NT2/D1 (cell line): ENCODE data around the gene ETV3.
"Not testable (repeated sequence)": the region's sequence is repeated elsewhere in the genome, so short reads cannot be mapped to it uniquely, and the experiment has no call there.

Source experiments
- DNase-seq: peaks from one replicate; pipeline ENCODE4 v3.0.0-alpha.2; 2011; ENCODE audit warnings: low read depth, low spot score
- H3K27me3 ChIP-seq: 2 replicates; pipeline ENCODE4 v1.6.0; 2011; ENCODE audit warnings: mild to moderate bottlenecking; ENCODE audit not compliant: insufficient read length, insufficient read depth
- H3K36me3 ChIP-seq: 2 replicates; pipeline ENCODE4 v1.6.1; 2011; ENCODE audit warnings: mild to moderate bottlenecking, low read length, mixed read lengths; ENCODE audit not compliant: insufficient read depth, insufficient read length
- H3K4me1 ChIP-seq: 2 replicates; pipeline ENCODE4 v1.5.1; 2011; ENCODE audit not compliant: insufficient read depth, insufficient read length
- H3K4me3 ChIP-seq: 2 replicates; pipeline ENCODE4 v1.5.1; 2011; ENCODE audit warnings: low read depth; ENCODE audit not compliant: insufficient read length
- H3K9ac ChIP-seq: 2 replicates; pipeline ENCODE4 v1.6.0; 2011; ENCODE audit warnings: low read depth; ENCODE audit not compliant: insufficient read length
- H3K9me3 ChIP-seq: 2 replicates; pipeline ENCODE4 v1.5.1; 2011; ENCODE audit warnings: mild to moderate bottlenecking, low read length; ENCODE audit not compliant: insufficient read depth
- SUZ12 ChIP-seq: IDR thresholded peaks from 2 replicates; pipeline ENCODE4 v1.6.1; 2011; ENCODE audit not compliant: insufficient read length, insufficient read depth; ENCODE audit errors: extremely low read depth
- YY1 ChIP-seq: IDR thresholded peaks from 2 replicates; pipeline ENCODE4 v1.6.1; 2011; ENCODE audit not compliant: insufficient read length, insufficient read depth
- ZNF274 ChIP-seq: IDR thresholded peaks from 2 replicates; pipeline ENCODE4 v1.6.1; 2011; ENCODE audit warnings: mild to moderate bottlenecking, low read depth, low read length

Gene ETV3

DNA sequence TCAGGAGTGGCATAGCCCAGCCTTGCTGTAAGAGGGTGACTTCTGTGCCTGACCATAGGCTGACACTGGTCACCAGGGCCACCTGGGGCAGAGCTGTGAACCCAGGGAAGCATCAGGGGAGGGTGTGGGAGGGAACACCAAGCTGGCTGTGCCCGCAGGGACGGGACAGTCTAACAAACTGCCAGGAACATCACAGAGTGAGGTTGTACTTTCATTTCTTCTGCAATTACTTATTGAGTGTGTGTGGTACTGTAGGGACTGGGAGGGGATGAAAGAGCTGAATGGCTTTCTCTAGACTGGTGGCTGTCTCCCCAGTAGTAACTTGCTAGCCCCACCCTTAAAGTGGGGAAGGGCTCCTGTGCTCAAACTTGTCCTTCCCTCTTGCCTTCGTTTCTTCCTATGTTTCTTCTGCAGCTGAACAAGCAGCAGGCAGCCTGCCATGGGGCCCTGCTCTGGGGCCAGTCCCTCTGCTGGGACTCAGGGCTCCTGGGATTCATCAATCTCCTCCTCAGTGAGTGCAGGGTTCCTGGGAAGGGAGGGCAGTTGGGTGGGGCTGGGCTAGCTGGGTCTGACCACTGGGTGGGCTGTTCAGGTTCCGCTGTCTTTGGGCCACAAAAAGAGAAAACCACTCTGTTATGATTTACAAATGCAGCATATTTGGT, 39.7 kb upstream of the ETV3 start:
- Histone ChIP-seq H3K9ac (no peak overlapping the region), H3K36me3 (no peaks in the 10 kb centered on the region), H3K27me3 (no peaks in the 10 kb centered on the region), H3K4me3 (no peak overlapping the region), H3K4me1 (peaks cover 15% of the 10 kb centered on the region), H3K9me3 (no peaks in the 10 kb centered on the region; the same call in 1 of the 2 replicates)
- TF ChIP-seq SUZ12 (no peak), YY1 (no peak), ZNF274 (no peak)
- DNase-seq = no peak

DNA sequence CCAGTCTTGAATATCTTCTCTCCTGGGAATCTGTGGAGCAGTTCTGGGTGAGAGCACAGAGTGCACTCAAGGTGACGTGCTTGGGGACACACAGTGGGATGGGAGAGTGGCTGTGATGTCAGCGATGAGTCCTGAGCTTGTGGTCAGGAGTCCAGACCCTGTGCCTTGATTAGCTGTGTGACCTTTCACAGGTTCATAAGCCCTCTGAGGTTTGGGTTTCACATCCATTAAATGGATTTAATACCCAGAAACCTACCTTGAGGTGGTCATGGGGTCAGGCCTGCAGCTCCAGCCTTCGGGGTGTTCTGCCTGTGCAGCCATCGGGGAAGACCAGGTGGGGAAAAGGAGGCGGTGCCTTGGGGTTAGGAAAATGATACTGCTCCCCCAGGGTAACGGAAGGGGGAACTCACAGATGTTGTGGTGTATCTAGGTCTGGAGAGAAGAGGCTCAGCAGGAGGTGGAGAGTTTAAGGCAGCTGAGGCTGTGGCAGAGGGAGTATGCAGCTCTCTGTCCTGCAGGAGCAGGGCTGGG, 38.5 kb upstream of the ETV3 start:
- no peaks in the 10 kb centered on the region for H3K36me3 ChIP-seq
- H3K9me3 ChIP-seq = no peaks in the 10 kb centered on the region; the same call in 1 of the 2 replicates
- no peak for DNase-seq
- peaks cover 13% of the 10 kb centered on the region for H3K4me1 ChIP-seq
- no peaks in the 10 kb centered on the region for H3K27me3 ChIP-seq
- TF ChIP-seq ZNF274 = no peak
- no peak for TF ChIP-seq YY1
- no peak for TF ChIP-seq SUZ12
- H3K4me3 ChIP-seq = no peak overlapping the region
- no peak overlapping the region for H3K9ac ChIP-seq

DNA sequence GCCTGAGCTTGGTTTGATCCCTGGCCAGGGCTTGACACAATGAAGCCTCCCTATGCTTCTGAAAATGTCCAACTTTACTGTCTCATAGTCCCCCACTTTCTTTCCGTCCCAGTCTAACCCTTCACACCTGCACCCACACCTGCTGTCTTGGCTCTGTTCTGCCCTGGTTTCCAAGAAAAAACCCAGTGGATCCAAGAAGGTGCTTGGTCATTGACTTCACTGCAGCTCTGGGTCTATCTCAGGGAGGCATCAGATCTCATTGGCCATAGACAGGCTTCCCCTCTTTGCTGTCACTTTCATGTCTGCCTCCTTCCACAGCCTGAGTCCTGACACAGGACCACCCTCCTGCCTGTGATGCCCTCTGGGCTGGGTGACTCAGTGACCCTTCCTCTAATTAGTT, 37.8 kb upstream of the ETV3 start:
- no peak overlapping the region for H3K9ac ChIP-seq
- H3K36me3 ChIP-seq = no peaks in the 10 kb centered on the region
- no peaks in the 10 kb centered on the region; the same call in 1 of the 2 replicates for H3K9me3 ChIP-seq
- peaks cover 7% of the 10 kb centered on the region for H3K4me1 ChIP-seq
- no peak for DNase-seq
- H3K27me3 ChIP-seq = no peaks in the 10 kb centered on the region
- TF ChIP-seq YY1 = no peak
- no peak for TF ChIP-seq SUZ12
- TF ChIP-seq ZNF274 = no peak
- H3K4me3 ChIP-seq = no peak overlapping the region

DNA sequence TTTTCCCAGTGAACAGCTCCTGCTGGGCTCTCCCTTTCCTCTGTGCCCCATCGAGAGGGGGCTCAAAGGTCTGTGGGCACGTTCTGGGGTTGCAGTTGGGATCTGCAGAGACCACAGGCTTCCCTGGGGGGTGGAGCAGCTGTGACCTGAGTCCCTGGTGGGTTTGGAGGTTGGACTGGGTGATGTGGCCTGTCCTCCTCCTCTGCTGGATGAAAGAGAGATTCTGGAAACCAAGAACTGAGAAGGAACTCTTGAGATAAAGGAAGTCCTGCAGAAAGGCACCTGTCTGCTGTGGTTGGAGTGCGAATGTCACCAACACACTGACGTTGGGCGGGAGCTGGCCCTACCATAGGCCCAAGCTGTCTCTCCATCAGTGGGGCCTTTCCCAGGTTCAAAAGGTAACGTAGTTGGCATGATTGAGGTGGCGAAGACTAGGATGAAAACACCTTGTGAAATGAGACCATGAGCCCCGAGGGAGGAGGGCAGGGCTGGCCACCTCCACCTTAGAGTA, 35.8 kb upstream of the ETV3 start:
- no peak for DNase-seq
- no peaks in the 10 kb centered on the region; the same call in 1 of the 2 replicates for H3K9me3 ChIP-seq
- H3K27me3 ChIP-seq = no peaks in the 10 kb centered on the region
- H3K9ac ChIP-seq = no peak overlapping the region
- H3K4me3 ChIP-seq = no peak overlapping the region
- no peaks in the 10 kb centered on the region for H3K36me3 ChIP-seq
- H3K4me1 ChIP-seq = peaks cover 7% of the 10 kb centered on the region
- TF ChIP-seq SUZ12 (no peak), YY1 (no peak), ZNF274 (no peak)

DNA sequence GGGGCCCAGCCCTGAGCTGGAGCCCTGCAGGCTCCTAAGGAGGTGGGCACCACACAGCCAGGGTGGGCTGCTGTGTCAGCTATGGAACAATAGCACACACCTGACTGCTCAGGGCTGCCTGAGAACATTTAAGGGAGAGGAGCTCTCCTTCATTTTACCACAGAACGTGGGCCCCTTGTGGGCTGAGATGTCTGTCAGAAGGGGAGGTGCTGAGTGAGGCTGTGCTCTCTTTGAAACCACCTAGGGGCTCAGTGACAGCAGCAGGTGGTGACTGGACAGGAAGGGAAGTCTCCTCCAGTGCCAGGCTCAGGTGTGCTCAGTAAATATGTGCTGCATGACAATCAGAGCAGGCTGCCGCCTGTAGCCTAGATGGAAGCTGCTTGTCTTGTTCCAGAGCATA, 35.0 kb upstream of the ETV3 start:
- DNase-seq, H3K9ac ChIP-seq, H3K36me3 ChIP-seq, H3K27me3 ChIP-seq, H3K4me1 ChIP-seq, H3K4me3 ChIP-seq, H3K9me3 ChIP-seq: not testable (repeated sequence)

DNA sequence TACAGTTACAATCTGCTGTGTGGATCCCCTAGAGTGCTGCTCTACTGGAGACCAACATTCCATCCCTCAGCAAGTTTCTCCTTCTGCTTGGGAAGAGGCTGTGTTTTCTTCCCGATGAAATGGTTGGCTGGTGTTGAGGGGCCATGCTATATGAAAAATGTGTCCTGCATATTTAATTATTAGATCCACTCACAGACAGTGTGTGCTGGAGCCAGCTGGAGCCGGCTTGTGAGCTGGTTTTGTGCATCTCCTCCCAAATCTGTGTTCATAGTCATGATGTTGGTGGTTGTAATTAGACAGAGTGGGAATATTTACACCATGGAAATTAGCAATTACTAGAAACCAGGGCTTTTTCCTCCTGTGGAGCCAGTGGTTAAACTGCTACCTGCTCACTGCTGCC, 34.4 kb upstream of the ETV3 start:
- not testable (repeated sequence) for H3K4me3 ChIP-seq, H3K9ac ChIP-seq, H3K36me3 ChIP-seq, DNase-seq, H3K27me3 ChIP-seq, H3K9me3 ChIP-seq, H3K4me1 ChIP-seq

DNA sequence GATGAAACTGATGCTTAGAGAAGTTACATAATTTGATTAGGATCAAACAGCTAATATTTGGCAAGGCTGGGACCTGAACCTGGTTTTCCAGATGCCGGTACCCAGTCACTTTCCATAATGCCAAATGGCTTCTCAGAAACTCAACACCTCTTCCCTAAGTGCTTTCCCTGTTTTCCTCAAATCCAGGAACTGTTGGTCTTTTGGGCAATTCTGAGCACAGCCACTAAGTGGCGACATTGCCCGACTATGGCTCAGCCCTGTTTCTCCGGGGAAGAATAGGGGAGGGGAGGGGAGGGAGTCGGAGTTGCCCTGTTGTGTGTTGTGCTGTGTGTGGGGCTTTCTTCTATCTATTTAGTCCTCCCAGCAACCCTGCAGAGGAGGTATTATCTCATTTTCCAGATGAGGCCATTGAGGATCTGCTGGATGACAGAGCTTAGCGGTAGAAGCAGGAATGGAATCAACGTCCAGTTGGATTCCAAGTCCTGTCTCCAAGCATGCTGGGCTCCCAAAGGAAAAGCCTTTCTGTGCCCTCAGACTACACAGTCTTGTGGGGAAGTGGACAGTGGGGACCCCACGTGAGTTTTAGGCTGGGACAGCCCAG, 33.8 kb upstream of the ETV3 start:
- peak; percentile 43 for DNase-seq
- H3K36me3 ChIP-seq, H3K9me3 ChIP-seq, H3K4me1 ChIP-seq, H3K27me3 ChIP-seq, H3K4me3 ChIP-seq, H3K9ac ChIP-seq: not testable (repeated sequence)
